GM19351 (cell line): Measurements from ENCODE around the gene SPRY2.

ENCODE experiments used
- ATAC-seq: cut with Tn5 transposase; IDR thresholded peaks from one replicate; pipeline ENCODE4 v1.9.1; 2021; ENCODE audit warnings: mild to moderate bottlenecking, moderate library complexity; ENCODE audit not compliant: unreplicated experiment

Gene SPRY2

GRCh38 chr13:80314711-80315653 is 25.9 kb downstream of the SPRY2 start:
- ATAC-seq: no peak

- no peak for ATAC-seq
These were observed 27.2 kb downstream of the SPRY2 start for GRCh38 chr13:80313668-80314256.

GRCh38 chr13:80312967-80313366 is 28.0 kb downstream of the SPRY2 start:
- ATAC-seq: no peak

GRCh38 chr13:80312012-80312704 is 28.8 kb downstream of the SPRY2 start:
- no peak for ATAC-seq

GRCh38 chr13:80309926-80310325 is 31.0 kb downstream of the SPRY2 start:
- no peak for ATAC-seq

- no peak for ATAC-seq
These were observed 33.4 kb downstream of the SPRY2 start for GRCh38 chr13:80307401-80307987.

- no peak for ATAC-seq
These were observed 34.5 kb downstream of the SPRY2 start for GRCh38 chr13:80306337-80306972.

- ATAC-seq: no peak
These were observed 35.2 kb downstream of the SPRY2 start for GRCh38 chr13:80305737-80306136.

- no peak for ATAC-seq
These were observed 37.6 kb downstream of the SPRY2 start for GRCh38 chr13:80303225-80303811.

GRCh38 chr13:80299046-80299445 is 41.9 kb downstream of the SPRY2 start:
- ATAC-seq: no peak

- no peak for ATAC-seq
These were observed 43.4 kb downstream of the SPRY2 start for GRCh38 chr13:80297503-80297902.

- no peak for ATAC-seq
These were observed 43.8 kb downstream of the SPRY2 start for GRCh38 chr13:80297094-80297493.

- ATAC-seq: no peak
These were observed 44.3 kb downstream of the SPRY2 start for GRCh38 chr13:80296638-80297037.

GRCh38 chr13:80290591-80290990 is 50.3 kb downstream of the SPRY2 start:
- ATAC-seq: no peak
